Measurements from ENCODE around the gene DCTD. TPM values are rescaled to one million over a fixed set of nuclear protein-coding genes. Genes with fewer than 3 reads are reported as not detected.

Gene DCTD
- total and polyA plus RNA-seq, 2 of the 13 experiments (the other 11 are each of a cell fraction or from before 2014, with no cell fraction given), result 85.1 to 95.3 TPM

- intact Hi-C loops (cut with micrococcal nuclease; ENCODE audit: unreplicated experiment), result loop anchor here (1.0 to 2.0 kb wide), 3 partner anchors 15 to 48 kb away; no protein-coding TSS in a partner anchor
- peak overlapping the region; percentile 52 for H3K4me2 ChIP-seq (ENCODE audit: low read depth, low read length)
- H3K4me1 ChIP-seq (ENCODE audit: insufficient read depth, low read length), result peaks cover 59% of the 10 kb centered on the region
- no peaks in the 10 kb centered on the region for H3K9me3 ChIP-seq (ENCODE audit: low read length)
- H3K27me3 ChIP-seq (ENCODE audit: control insufficient read depth in 1 of 2, insufficient read depth in 2 of 2, low read length in 2 of 2), result no peaks in the 10 kb centered on the region
- ATAC-seq (peak; percentile 75), DNase-seq (ENCODE audit: low spot score) (peak; percentile 87), FAIRE-seq (peak; percentile 95)
- no peak overlapping the region for H3K4me3 ChIP-seq (replicated peaks in 1 of 3; ENCODE audit: insufficient read depth in 1 of 3, low read depth in 2 of 3, low read length in 3 of 3)
- peak overlapping the region; percentile 64 for H3K27ac ChIP-seq (ENCODE audit: extremely low read length, insufficient read depth, low read length)
- BruUV-seq (replicated peaks), result no TSS peak
- POLR2A ChIA-PET, result interaction anchor here (0.8 to 7.3 kb wide), 4 partner anchors 11 to 41 kb away, joined by 3 to 69 read pairs (median 4); no protein-coding TSS in a partner anchor
- H4K20me1 ChIP-seq (ENCODE audit: insufficient read depth, low read length), result no peaks in the 10 kb centered on the region
- peaks cover 0 to 4% of the 10 kb centered on the region in 2 experiments; a peak in 2 of 5 replicates for H3K36me3 ChIP-seq (replicated peaks in 1 of 2; ENCODE audit: control insufficient read depth in 1 of 2, insufficient read depth in 2 of 2, low read length in 2 of 2)
- 24% methylated on average over 9 of the region's 9 CpGs for whole genome bisulfite sequencing (ENCODE audit: low lambda C conversion rate)
- CTCF ChIA-PET (ENCODE audit: low intra/inter-chr PET ratio, low total read pairs), result no interaction called here
- in situ Hi-C loops (cut with HindIII; ENCODE audit: extremely low pct_ligation_motif_present, low pct_unique_long_range_greater_than_20kb), result no loop called here
- H2AFZ ChIP-seq (ENCODE audit: low read length), result no peak overlapping the region
- H3K9ac ChIP-seq (ENCODE audit: insufficient read depth, low read depth, low read length), result no peak overlapping the region
- peaks cover 4% of the 10 kb centered on the region for H3K79me2 ChIP-seq (ENCODE audit: insufficient read depth, low read length)
- peak; percentile 87 for TF ChIP-seq ZBTB7B (CRISPR knock-in tag; IDR thresholded peaks at IDR 0.05)
- peak; percentile 95 for TF ChIP-seq ZMYM2 (CRISPR knock-in tag; IDR thresholded peaks at IDR 0.05)
- no peak for TF ChIP-seq YY1 (IDR thresholded peaks at IDR 0.05; ENCODE audit: insufficient read depth, insufficient replicate concordance, low read depth, low read length)
- no peak for TF ChIP-seq ASH2L (IDR thresholded peaks at IDR 0.05; ENCODE audit: insufficient read length, low read depth, low read length)
- peak; percentile 96 for TF ChIP-seq REPIN1 (CRISPR knock-in tag; IDR thresholded peaks at IDR 0.05; ENCODE audit: borderline replicate concordance, low read depth)
- TF ChIP-seq, protein P1, sequence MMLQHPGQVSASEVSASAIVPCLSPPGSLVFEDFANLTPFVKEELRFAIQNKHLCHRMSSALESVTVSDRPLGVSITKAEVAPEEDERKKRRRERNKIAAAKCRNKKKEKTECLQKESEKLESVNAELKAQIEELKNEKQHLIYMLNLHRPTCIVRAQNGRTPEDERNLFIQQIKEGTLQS (CRISPR knock-in tag; IDR thresholded peaks at IDR 0.05), result no peak
- 0 out of 2 replicates have a peak, but pooled peaks have one; percentile 75 for TF ChIP-seq ZNF556 (CRISPR knock-in tag; IDR thresholded peaks at IDR 0.05; ENCODE audit: borderline replicate concordance)
- TF ChIP-seq, protein P2, sequence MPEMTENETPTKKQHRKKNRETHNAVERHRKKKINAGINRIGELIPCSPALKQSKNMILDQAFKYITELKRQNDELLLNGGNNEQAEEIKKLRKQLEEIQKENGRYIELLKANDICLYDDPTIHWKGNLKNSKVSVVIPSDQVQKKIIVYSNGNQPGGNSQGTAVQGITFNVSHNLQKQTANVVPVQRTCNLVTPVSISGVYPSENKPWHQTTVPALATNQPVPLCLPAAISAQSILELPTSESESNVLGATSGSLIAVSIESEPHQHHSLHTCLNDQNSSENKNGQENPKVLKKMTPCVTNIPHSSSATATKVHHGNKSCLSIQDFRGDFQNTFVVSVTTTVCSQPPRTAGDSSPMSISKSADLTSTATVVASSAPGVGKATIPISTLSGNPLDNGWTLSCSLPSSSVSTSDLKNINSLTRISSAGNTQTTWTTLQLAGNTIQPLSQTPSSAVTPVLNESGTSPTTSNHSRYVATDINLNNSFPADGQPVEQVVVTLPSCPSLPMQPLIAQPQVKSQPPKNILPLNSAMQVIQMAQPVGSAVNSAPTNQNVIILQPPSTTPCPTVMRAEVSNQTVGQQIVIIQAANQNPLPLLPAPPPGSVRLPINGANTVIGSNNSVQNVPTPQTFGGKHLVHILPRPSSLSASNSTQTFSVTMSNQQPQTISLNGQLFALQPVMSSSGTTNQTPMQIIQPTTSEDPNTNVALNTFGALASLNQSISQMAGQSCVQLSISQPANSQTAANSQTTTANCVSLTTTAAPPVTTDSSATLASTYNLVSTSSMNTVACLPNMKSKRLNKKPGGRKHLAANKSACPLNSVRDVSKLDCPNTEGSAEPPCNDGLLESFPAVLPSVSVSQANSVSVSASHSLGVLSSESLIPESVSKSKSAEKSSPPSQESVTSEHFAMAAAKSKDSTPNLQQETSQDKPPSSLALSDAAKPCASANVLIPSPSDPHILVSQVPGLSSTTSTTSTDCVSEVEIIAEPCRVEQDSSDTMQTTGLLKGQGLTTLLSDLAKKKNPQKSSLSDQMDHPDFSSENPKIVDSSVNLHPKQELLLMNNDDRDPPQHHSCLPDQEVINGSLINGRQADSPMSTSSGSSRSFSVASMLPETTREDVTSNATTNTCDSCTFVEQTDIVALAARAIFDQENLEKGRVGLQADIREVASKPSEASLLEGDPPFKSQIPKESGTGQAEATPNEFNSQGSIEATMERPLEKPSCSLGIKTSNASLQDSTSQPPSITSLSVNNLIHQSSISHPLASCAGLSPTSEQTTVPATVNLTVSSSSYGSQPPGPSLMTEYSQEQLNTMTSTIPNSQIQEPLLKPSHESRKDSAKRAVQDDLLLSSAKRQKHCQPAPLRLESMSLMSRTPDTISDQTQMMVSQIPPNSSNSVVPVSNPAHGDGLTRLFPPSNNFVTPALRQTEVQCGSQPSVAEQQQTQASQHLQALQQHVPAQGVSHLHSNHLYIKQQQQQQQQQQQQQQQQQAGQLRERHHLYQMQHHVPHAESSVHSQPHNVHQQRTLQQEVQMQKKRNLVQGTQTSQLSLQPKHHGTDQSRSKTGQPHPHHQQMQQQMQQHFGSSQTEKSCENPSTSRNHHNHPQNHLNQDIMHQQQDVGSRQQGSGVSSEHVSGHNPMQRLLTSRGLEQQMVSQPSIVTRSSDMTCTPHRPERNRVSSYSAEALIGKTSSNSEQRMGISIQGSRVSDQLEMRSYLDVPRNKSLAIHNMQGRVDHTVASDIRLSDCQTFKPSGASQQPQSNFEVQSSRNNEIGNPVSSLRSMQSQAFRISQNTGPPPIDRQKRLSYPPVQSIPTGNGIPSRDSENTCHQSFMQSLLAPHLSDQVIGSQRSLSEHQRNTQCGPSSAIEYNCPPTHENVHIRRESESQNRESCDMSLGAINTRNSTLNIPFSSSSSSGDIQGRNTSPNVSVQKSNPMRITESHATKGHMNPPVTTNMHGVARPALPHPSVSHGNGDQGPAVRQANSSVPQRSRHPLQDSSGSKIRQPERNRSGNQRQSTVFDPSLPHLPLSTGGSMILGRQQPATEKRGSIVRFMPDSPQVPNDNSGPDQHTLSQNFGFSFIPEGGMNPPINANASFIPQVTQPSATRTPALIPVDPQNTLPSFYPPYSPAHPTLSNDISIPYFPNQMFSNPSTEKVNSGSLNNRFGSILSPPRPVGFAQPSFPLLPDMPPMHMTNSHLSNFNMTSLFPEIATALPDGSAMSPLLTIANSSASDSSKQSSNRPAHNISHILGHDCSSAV (CRISPR knock-in tag; IDR thresholded peaks at IDR 0.05; ENCODE audit: borderline replicate concordance), result no peak
- TF ChIP-seq HNRNPK (IDR thresholded peaks at IDR 0.05; ENCODE audit: low read depth, low read length, poor library complexity, severe bottlenecking), result no peak
- 0 out of 2 replicates have a peak, but pooled peaks have one; percentile 31 for TF ChIP-seq ZNF335 (CRISPR knock-in tag; IDR thresholded peaks at IDR 0.05)
- TF ChIP-seq ZNF569 (CRISPR knock-in tag; IDR thresholded peaks at IDR 0.05; ENCODE audit: borderline replicate concordance), result no peak
- TF ChIP-seq ATF7 (IDR thresholded peaks at IDR 0.05), result no peak
- no peak for TF ChIP-seq ATF7 (CRISPR knock-in tag; IDR thresholded peaks at IDR 0.05)
- no peak for TF ChIP-seq RORA (CRISPR knock-in tag; IDR thresholded peaks at IDR 0.05)
- peak; percentile 53; the same call in 1 of the 2 replicates for TF ChIP-seq ZNF232 (CRISPR knock-in tag; IDR thresholded peaks at IDR 0.05; ENCODE audit: borderline replicate concordance)
- no peak for TF ChIP-seq ZNF256 (CRISPR knock-in tag; conservative IDR thresholded peaks at IDR 0.05)
- no peak for TF ChIP-seq ZNF530 (CRISPR knock-in tag; IDR thresholded peaks at IDR 0.05; ENCODE audit: low read depth)
These were observed 39.8 kb downstream of the DCTD start for GRCh38 chr4:182877326-182877883.

Measured in HepG2 (cell line).